ENCODE data around the gene GLTPD2.

The GLTPD2 gene

GRCh38 chr17:4741544-4741943 is 47.2 kb upstream of the GLTPD2 start:
- H3K9ac ChIP-seq = no peak overlapping the region
- no peaks in the 10 kb centered on the region for H3K36me3 ChIP-seq (ENCODE audit: control insufficient read depth, insufficient read depth, low read length)
- peaks cover 5% of the 10 kb centered on the region for H3K4me1 ChIP-seq
- H2AFZ ChIP-seq = no peak overlapping the region
- no peaks in the 10 kb centered on the region for H3K79me2 ChIP-seq
- TF ChIP-seq CTCF (IDR thresholded peaks at IDR 0.05) = no peak
- H3K27ac ChIP-seq = no peak overlapping the region
- H3K4me2 ChIP-seq (ENCODE audit: low read length) = no peak overlapping the region
- no peaks in the 10 kb centered on the region for H3K9me3 ChIP-seq (ENCODE audit: control insufficient read depth, low read length)
- no peaks in the 10 kb centered on the region for H3K27me3 ChIP-seq (ENCODE audit: control insufficient read depth, insufficient read depth, low read length)
- H3K4me3 ChIP-seq (ENCODE audit: low read depth, low read length) = no peak overlapping the region

GRCh38 chr17:4742133-4742532 is 46.6 kb upstream of the GLTPD2 start:
- no peak overlapping the region for H2AFZ ChIP-seq
- no peak overlapping the region for H3K9ac ChIP-seq
- H3K9me3 ChIP-seq (ENCODE audit: control insufficient read depth, low read length) = no peaks in the 10 kb centered on the region
- no peak for TF ChIP-seq CTCF (IDR thresholded peaks at IDR 0.05)
- H3K4me3 ChIP-seq (ENCODE audit: low read depth, low read length) = no peak overlapping the region
- H3K27me3 ChIP-seq (ENCODE audit: control insufficient read depth, insufficient read depth, low read length) = no peaks in the 10 kb centered on the region
- H3K4me1 ChIP-seq = peaks cover 5% of the 10 kb centered on the region
- H3K36me3 ChIP-seq (ENCODE audit: control insufficient read depth, insufficient read depth, low read length) = no peaks in the 10 kb centered on the region
- no peak overlapping the region for H3K27ac ChIP-seq
- no peaks in the 10 kb centered on the region for H3K79me2 ChIP-seq
- H3K4me2 ChIP-seq (ENCODE audit: low read length) = no peak overlapping the region

GRCh38 chr17:4742629-4743028 is 46.1 kb upstream of the GLTPD2 start:
- Histone ChIP-seq H3K9ac (no peak overlapping the region), H3K9me3 (ENCODE audit: control insufficient read depth, low read length) (no peaks in the 10 kb centered on the region), H3K27ac (no peak overlapping the region), H3K27me3 (ENCODE audit: control insufficient read depth, insufficient read depth, low read length) (no peaks in the 10 kb centered on the region), H3K36me3 (ENCODE audit: control insufficient read depth, insufficient read depth, low read length) (no peaks in the 10 kb centered on the region), H3K4me2 (ENCODE audit: low read length) (no peak overlapping the region), H3K79me2 (no peaks in the 10 kb centered on the region), H2AFZ (no peak overlapping the region), H3K4me1 (peaks cover 5% of the 10 kb centered on the region), H3K4me3 (ENCODE audit: low read depth, low read length) (no peak overlapping the region)
- TF ChIP-seq CTCF (IDR thresholded peaks at IDR 0.05) = no peak

GRCh38 chr17:4743216-4743615 is 45.5 kb upstream of the GLTPD2 start:
- Histone ChIP-seq H3K36me3 (ENCODE audit: control insufficient read depth, insufficient read depth, low read length) (no peaks in the 10 kb centered on the region), H3K27ac (no peak overlapping the region), H3K9ac (no peak overlapping the region), H3K9me3 (ENCODE audit: control insufficient read depth, low read length) (no peaks in the 10 kb centered on the region), H3K4me3 (ENCODE audit: low read depth, low read length) (no peak overlapping the region), H3K27me3 (ENCODE audit: control insufficient read depth, insufficient read depth, low read length) (no peaks in the 10 kb centered on the region), H3K4me2 (ENCODE audit: low read length) (no peak overlapping the region), H3K79me2 (no peaks in the 10 kb centered on the region), H3K4me1 (peaks cover 4% of the 10 kb centered on the region), H2AFZ (no peak overlapping the region)
- TF ChIP-seq CTCF (IDR thresholded peaks at IDR 0.05) = no peak

- H3K36me3 ChIP-seq (ENCODE audit: control insufficient read depth, insufficient read depth, low read length) = no peaks in the 10 kb centered on the region
- H3K9ac ChIP-seq = no peak overlapping the region
- no peak for TF ChIP-seq CTCF (IDR thresholded peaks at IDR 0.05)
- no peaks in the 10 kb centered on the region for H3K4me1 ChIP-seq
- H3K4me3 ChIP-seq (ENCODE audit: low read depth, low read length) = no peak overlapping the region
- no peak overlapping the region for H3K4me2 ChIP-seq (ENCODE audit: low read length)
- no peak overlapping the region for H3K27ac ChIP-seq
- no peaks in the 10 kb centered on the region for H3K79me2 ChIP-seq
- no peak overlapping the region for H2AFZ ChIP-seq
- no peaks in the 10 kb centered on the region for H3K27me3 ChIP-seq (ENCODE audit: control insufficient read depth, insufficient read depth, low read length)
- no peaks in the 10 kb centered on the region for H3K9me3 ChIP-seq (ENCODE audit: control insufficient read depth, low read length)
Measured at GRCh38 chr17:4743898-4744297, 44.9 kb upstream of the GLTPD2 start.

Measured in parathyroid adenoma (tissue), 2 donors.